Measurements from ENCODE around the gene KLRC4. TPM values are rescaled to one million over a fixed set of nuclear protein-coding genes. Genes with fewer than 3 reads are reported as not detected.

KLRC4 gene
- total and polyA plus RNA-seq, 2 of the 8 experiments (the other 6 are each of a cell fraction or from before 2014, with no cell fraction given) = not detected

DNA sequence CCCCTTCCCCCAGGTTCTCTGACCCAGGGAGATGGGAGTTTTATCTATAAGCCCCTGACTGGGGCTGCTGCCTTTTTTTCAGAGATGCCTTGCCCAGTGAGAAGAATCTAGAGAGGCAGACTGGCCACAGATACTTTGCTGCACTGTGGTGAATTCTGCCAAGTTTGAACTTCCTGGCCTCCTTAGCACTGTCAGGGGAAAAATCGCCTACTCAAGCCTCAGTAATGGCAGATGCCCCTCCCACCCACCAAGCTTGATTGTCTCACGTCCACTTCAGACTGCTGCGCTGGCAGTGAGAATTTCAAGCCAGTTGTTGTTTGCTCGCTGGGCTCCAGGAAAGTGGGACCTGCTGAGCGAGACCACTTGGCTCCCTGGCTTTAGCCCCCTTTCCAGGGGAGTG is 51.4 kb downstream of the KLRC4 start:
- H3K23ac ChIP-seq (ENCODE audit: insufficient read length) = no peak overlapping the region
- H4K91ac ChIP-seq (replicated peaks; ENCODE audit: insufficient read length, low read length) = no peak overlapping the region
- no peaks in the 10 kb centered on the region for H3K79me2 ChIP-seq (ENCODE audit: control insufficient read depth in 1 of 2, insufficient read depth in 2 of 2, low read length in 2 of 2)
- FAIRE-seq (no peak), DNase-seq (ENCODE audit: low read depth in 1 of 2, low spot score in 2 of 2) (no peak)
- no peak overlapping the region for H2BK20ac ChIP-seq (ENCODE audit: low read length)
- H3K14ac ChIP-seq (ENCODE audit: insufficient read length) = no peak overlapping the region
- H4K8ac ChIP-seq (ENCODE audit: extremely low read depth, insufficient read depth, low read length) = no peak overlapping the region; the same call in 1 of the 2 replicates
- H3K9ac ChIP-seq (replicated peaks in 1 of 4; ENCODE audit: extremely low read depth in 1 of 4, low read depth in 3 of 4, low read length in 3 of 4) = no peak overlapping the region
- H3K4me1 ChIP-seq (replicated peaks in 1 of 4; ENCODE audit: control insufficient read depth in 3 of 4, insufficient read depth in 4 of 4, low read length in 3 of 4) = peaks cover 3 to 14% (median 4%) of the 10 kb centered on the region in 4 experiments; a peak in 6 of 7 replicates
- no peaks in the 10 kb centered on the region for H3K27me3 ChIP-seq (replicated peaks in 1 of 4; ENCODE audit: control insufficient read depth in 3 of 4, extremely low read depth in 1 of 4, insufficient read depth in 3 of 4, low read length in 3 of 4)
- WGBS, 2 experiments (ENCODE audit: extremely low coverage in 1 of 2, insufficient coverage in 1 of 2, insufficient read length in 1 of 2, insufficient replicate concordance in 2 of 2, low coverage in 1 of 2, low lambda C conversion rate in 2 of 2, missing lambda C conversion rate in 1 of 2) = 82% methylated on average over 5 of the region's 5 CpGs; no CpG with 5 or more reads in 1 of the 2 experiments
- no peak overlapping the region for H3K4me2 ChIP-seq (ENCODE audit: insufficient read depth in 1 of 2, low read depth in 2 of 2, low read length in 2 of 2)
- H3K79me1 ChIP-seq (ENCODE audit: low read depth, low read length) = no peaks in the 10 kb centered on the region
- no peak overlapping the region for H3K27ac ChIP-seq (ENCODE audit: low read depth, low read length)
- no peaks in the 10 kb centered on the region for H3K36me3 ChIP-seq (ENCODE audit: control insufficient read depth in 2 of 4, insufficient read depth in 4 of 4, low read length in 3 of 4)
- no peak overlapping the region for H3K4me3 ChIP-seq (ENCODE audit: extremely low read depth in 1 of 4, insufficient read depth in 2 of 4, low read depth in 3 of 4, low read length in 4 of 4)
- H3K4ac ChIP-seq (replicated peaks; ENCODE audit: insufficient read length, low read depth, low read length) = no peak overlapping the region
- no peak overlapping the region for H2BK120ac ChIP-seq (replicated peaks; ENCODE audit: low read depth, low read length)
- H3K18ac ChIP-seq (ENCODE audit: extremely low read depth, low read length) = no peak overlapping the region
- H4K20me1 ChIP-seq (replicated peaks in 1 of 2; ENCODE audit: control insufficient read depth in 1 of 2, insufficient read depth in 2 of 2, low read length in 2 of 2) = no peaks in the 10 kb centered on the region
- H2BK5ac ChIP-seq (ENCODE audit: low read depth, low read length) = no peak overlapping the region
- no peak overlapping the region for H2BK12ac ChIP-seq (ENCODE audit: low read depth, low read length)
- H2BK15ac ChIP-seq (ENCODE audit: low read length) = no peak overlapping the region
- no peak overlapping the region for H3K56ac ChIP-seq (replicated peaks; ENCODE audit: insufficient read length, low read depth, low read length)
- H2AK5ac ChIP-seq (ENCODE audit: low read depth, low read length) = no peak overlapping the region
- H2AFZ ChIP-seq (ENCODE audit: low read length) = no peak overlapping the region
- no peak for TF ChIP-seq POLR2A (IDR thresholded peaks at IDR 0.05; ENCODE audit: control extremely low read depth in 1 of 2, low read depth in 2 of 2, low read length in 2 of 2)
- CTCF ChIA-PET (ENCODE audit: partially characterized antibody) = interaction anchor here (0.9 kb wide), 1 partner anchor 128 kb away, joined by 3 read pairs; no protein-coding TSS in a partner anchor
- H4K5ac ChIP-seq (ENCODE audit: insufficient read length, low read depth, low read length) = no peak overlapping the region
- no peaks in the 10 kb centered on the region for H3K23me2 ChIP-seq (ENCODE audit: low read depth, low read length)
- no peaks in the 10 kb centered on the region; a peak in 1 of 4 replicates for H3K9me3 ChIP-seq (ENCODE audit: insufficient read depth in 2 of 2, low read depth in 1 of 2, low read length in 1 of 2)
- POLR2A ChIA-PET (ENCODE audit: partially characterized antibody) = interaction anchor here (1.2 kb wide), 1 partner anchor 100 kb away, joined by 3 read pairs; no protein-coding TSS in a partner anchor

Other genes with a start within 250 kb of the KLRC4 start
- gene OLR1, start 237.6 kb downstream of the KLRC4 start, total RNA-seq (2021; fragmentation: NEBNext Ultra II Directional; extraction: Animal tissue kit (Norgen Biotek cat#: 25700)) = not detected in 2 replicates
- gene OLR1, start 237.6 kb downstream of the KLRC4 start, polyA plus RNA-seq (2011; rRNA removed) = not detected in 2 replicates
- gene TMEM52B, start 230.7 kb downstream of the KLRC4 start, total RNA-seq (2021; fragmentation: NEBNext Ultra II Directional; extraction: Animal tissue kit (Norgen Biotek cat#: 25700)) = not detected in 2 replicates
- not detected in 2 replicates for gene TMEM52B, start 230.7 kb downstream of the KLRC4 start, polyA plus RNA-seq (2011; rRNA removed)
- gene GABARAPL1, start 196.9 kb downstream of the KLRC4 start, total RNA-seq (2021; fragmentation: NEBNext Ultra II Directional; extraction: Animal tissue kit (Norgen Biotek cat#: 25700)) = 80.9 and 87.9 TPM in 2 replicates
- gene GABARAPL1, start 196.9 kb downstream of the KLRC4 start, polyA plus RNA-seq (2011; rRNA removed) = 35.9 and 56.1 TPM in 2 replicates
- 0.06 TPM in 1 of 2 replicates, not detected in the other for gene KLRD1, start 101.9 kb downstream of the KLRC4 start, total RNA-seq (2021; fragmentation: NEBNext Ultra II Directional; extraction: Animal tissue kit (Norgen Biotek cat#: 25700))
- under 0.01 and 0.02 TPM in 2 replicates for gene KLRD1, start 101.9 kb downstream of the KLRC4 start, polyA plus RNA-seq (2011; rRNA removed)
- gene KLRK1, start 19.7 kb downstream of the KLRC4 start, total RNA-seq (2021; fragmentation: NEBNext Ultra II Directional; extraction: Animal tissue kit (Norgen Biotek cat#: 25700)) = not detected in 2 replicates
- gene KLRK1, start 19.7 kb downstream of the KLRC4 start, polyA plus RNA-seq (2011; rRNA removed) = not detected in 2 replicates
- gene KLRC3, start 10.8 kb upstream of the KLRC4 start, total RNA-seq (2021; fragmentation: NEBNext Ultra II Directional; extraction: Animal tissue kit (Norgen Biotek cat#: 25700)) = not detected in 2 replicates
- gene KLRC3, start 10.8 kb upstream of the KLRC4 start, polyA plus RNA-seq (2011; rRNA removed) = not detected in 2 replicates
- gene KLRC2, start 26.3 kb upstream of the KLRC4 start, total RNA-seq (2021; fragmentation: NEBNext Ultra II Directional; extraction: Animal tissue kit (Norgen Biotek cat#: 25700)) = not detected in 2 replicates
- gene KLRC2, start 26.3 kb upstream of the KLRC4 start, polyA plus RNA-seq (2011; rRNA removed) = not detected in 2 replicates
- not detected in 2 replicates for gene KLRC1, start 43.6 kb upstream of the KLRC4 start, total RNA-seq (2021; fragmentation: NEBNext Ultra II Directional; extraction: Animal tissue kit (Norgen Biotek cat#: 25700))
- gene KLRC1, start 43.6 kb upstream of the KLRC4 start, polyA plus RNA-seq (2011; rRNA removed) = not detected in 2 replicates
- 5.3 and 6.7 TPM in 2 replicates for gene EIF2S3B, start 96.1 kb upstream of the KLRC4 start, total RNA-seq (2021; fragmentation: NEBNext Ultra II Directional; extraction: Animal tissue kit (Norgen Biotek cat#: 25700))
- gene EIF2S3B, start 96.1 kb upstream of the KLRC4 start, polyA plus RNA-seq (2011; rRNA removed) = 2.8 and 3.1 TPM in 2 replicates
- gene MAGOHB, start 203.9 kb upstream of the KLRC4 start, total RNA-seq (2021; fragmentation: NEBNext Ultra II Directional; extraction: Animal tissue kit (Norgen Biotek cat#: 25700)) = 51.9 and 53.7 TPM in 2 replicates
- gene MAGOHB, start 203.9 kb upstream of the KLRC4 start, polyA plus RNA-seq (2011; rRNA removed) = 6.6 and 21.5 TPM in 2 replicates

All from H1 (cell line).